Measurements from ENCODE around the gene TCHHL1.
"Not testable (repeated sequence)": the region's sequence is repeated elsewhere in the genome, so short reads cannot be mapped to it uniquely, and the experiment has no call there.

The TCHHL1 gene

DNA sequence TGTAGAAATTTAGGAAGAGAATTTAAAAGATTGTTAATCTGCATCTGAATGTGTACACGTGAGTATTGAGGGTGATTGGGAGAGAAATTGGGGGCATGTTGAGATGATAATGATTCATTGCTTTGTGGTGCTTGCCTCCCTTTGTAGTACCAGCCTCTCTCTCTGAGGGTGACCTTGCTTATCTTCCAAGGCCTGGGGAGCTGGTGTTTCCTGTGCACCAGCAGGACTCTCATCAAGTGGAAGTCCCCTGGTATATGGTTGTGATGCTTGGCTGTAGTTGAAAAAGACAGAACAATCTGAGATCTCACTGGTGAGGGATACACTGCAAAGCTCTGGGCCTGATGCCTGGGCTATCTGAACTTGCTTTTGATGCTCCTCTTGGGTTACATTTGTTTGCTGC lies 4.0 kb downstream of the TCHHL1 start:
- no peak for DNase-seq

DNA sequence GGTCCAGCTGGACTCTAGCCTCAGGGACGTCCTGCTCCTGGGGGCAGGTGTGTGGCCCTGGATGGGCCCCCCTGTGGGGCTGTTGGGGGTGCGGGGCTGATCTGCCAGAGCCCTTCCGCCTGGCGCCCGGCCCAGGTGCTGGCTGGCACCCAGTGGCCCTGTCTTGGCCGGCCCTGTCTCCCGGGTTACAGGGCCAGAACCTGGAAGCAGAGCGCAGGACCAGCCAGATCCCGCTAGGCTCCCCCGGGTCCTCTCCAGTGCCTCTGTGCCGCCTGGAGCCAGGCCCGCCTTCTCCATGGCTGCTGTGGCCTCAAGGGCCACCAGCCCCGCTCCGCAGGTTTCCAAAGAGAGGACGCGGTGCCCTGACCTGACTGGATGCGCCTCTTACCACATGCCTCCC lies 7.8 kb downstream of the TCHHL1 start:
- DNase-seq: not testable (repeated sequence)

DNA sequence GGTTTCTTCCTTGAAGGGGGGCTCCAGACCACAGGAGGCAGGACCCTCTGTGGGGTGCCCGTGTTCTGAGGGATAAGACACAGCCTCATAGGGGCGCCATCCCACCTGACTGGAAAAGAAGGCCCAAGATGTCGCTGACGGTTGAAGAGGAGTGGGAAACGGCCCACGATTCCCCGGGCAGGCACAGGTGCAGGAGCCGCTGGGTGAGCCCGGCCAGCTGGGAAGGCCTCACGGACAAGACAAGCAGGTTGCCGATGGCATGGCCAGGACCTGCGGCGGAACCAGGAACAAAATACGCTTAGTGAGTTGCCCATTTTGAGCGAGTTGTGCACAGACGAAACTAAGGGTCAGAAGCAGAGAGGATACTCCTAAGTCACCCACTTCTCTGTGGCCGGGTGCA lies 8.4 kb downstream of the TCHHL1 start:
- not testable (repeated sequence) for DNase-seq

DNA sequence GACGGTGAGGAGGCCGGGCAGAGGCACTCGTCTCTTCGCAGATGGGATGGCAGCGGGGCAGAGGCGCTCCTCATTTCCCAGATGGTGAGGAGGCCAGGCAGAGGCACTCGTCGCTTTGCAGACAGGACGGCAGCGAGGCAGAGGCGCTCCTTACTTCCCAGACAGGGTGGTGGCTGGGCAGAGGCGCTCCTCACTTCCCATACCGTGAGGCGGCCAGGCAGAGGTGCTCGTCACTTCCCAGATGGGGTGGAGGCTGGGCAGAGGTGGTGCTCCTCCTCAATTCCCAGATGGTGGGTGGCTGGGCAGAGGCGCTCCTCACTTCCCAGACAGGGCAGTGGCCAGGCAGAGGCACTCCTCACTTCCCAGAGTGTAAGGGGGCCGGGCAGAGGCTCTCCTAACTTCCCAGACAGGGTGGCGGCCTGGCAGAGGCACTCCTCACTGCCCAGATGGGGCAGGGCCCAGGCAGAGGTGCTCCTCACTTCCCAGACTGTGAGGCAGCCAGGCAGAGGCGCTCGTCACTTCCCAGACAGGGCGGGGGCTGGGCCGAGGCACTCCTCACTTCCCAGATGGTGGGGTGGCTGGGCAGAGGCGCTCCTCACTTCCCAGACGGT lies 9.9 kb downstream of the TCHHL1 start:
- no peak for DNase-seq

DNA sequence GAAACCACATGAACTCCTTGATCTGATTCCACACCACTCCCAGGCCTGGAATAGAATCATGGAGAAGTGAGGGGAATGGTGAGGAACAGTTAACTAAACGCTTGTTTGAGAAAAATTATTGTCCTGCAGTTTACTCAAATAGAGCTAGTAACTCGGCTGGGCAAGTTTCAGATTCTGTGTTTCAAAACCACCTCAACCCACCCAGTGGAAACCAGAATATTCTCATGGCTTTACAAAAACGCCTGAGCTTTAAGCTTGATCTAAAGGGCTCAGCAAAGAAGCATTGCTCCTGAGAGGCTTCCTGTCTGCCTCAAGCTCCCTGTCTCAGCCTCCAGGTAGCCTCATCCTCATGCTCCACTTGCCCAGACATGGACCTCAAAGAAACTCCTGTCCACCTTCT lies 16.6 kb downstream of the TCHHL1 start:
- no peak for DNase-seq

DNA sequence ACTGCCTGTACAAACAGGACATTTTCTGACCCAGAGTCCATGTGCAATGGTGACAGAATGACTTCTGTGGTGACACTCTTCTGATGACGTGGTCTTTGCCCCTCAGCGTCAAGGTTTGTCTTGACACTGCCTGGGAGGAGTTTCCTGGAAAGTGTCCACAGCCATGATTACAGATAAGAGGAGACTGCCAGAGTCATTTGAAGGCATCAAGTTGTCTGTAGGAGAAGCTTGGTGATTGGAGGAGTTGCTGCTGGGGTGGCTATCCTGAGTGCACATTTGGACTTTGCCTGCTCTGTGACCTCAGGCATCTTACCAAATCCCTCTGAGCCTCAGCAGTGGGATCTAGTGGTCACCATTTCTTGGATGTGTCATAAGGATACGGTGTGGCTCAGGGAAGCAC lies 17.7 kb downstream of the TCHHL1 start:
- DNase-seq: no peak

DNA sequence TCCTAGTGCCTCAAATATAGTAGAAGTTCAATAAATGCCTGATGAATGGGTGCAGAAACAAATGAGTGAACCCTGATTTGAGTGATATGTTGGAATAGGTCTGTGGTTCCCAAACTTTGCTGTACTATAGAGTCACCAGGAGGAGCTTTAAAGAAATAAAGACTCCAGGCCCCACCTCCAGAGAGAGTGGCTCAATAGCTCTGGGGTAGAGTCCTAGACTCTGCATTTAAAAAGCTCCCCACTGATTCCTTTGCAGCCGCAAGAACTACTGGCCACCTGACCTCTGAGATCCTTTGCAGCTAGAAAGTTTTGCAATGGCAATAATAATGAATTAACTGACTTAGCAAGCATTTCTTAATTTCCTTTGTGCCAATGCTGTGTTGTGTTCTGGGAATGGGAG lies 20.9 kb downstream of the TCHHL1 start:
- DNase-seq: no peak

DNA sequence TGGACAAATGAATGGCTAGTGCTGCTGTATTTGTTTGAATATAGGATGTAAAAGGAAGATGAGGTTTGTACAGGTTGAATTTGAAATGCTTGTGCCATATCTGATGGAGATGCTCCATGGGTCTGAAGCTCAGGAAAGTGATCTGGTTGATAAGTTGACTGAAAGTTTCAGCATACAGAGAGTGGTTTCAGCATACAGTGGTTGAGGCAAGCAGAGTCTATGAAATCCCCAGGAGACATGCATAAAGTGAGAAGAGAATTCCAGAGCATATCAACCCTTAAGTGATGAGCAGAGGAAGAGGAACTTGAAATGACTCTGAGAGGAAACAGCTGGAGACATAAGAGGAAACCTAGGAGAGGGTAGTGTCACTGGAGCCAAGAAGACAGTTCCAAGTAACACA lies 21.7 kb downstream of the TCHHL1 start:
- no peak for DNase-seq

DNA sequence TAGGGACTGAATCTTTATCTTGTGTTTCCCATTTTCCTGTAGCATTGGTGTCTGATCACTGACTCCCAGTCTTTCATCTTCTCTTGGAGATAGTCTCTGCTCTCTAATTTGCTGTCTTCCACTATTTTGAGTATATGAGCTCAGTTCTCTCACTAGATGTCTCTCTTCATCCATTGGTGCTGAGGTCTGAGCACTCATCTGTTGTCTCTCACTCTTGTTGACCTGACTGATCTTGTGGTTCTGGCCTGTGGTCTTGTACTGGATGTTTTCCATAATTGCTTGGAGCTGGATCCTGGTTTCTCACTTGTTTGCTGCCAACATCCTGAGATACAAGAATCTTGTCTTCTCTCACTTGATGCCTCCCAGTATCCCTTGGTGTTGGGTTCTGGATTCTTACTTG lies 26.9 kb downstream of the TCHHL1 start:
- DNase-seq: no peak

DNA sequence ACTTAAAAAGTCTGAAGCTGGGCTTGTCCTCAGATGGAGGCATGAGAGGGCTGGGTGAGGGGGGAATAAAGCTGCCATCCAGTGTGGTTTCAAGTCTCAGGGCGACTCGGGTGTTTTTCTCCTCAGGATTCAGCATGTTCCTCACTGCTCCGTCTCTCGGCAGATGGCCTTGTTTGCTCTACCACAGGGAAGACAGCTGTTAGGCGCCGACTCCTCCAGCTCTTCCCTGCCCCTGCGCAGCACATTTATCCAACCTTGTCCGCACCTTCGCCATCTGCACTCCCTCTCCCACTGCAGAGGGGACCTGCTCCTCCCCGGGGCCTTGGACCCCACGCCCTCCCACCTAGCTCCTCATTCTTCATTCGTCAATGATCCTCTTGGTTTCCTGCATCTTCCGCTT lies 35.5 kb downstream of the TCHHL1 start:
- DNase-seq: no peak

DNA sequence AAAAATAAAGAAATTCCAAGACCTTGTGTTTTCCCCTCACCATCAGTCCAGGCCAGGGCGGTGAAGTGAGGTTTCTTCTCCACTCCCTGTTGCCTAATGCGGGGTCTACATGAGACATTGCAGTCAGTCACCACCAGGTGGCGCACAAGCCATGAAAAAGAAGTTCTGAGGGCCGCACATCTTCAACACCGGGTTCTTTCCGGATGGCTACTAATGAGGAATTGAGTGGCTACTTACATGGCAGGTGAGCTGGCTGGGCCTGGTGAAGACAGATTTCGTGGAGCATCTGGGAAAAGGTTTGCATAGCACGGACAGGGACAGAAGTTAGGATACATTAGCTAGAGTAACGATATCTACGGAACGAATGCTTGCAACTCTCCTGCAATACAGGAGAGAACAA lies 36.3 kb downstream of the TCHHL1 start:
- DNase-seq: peak; percentile 90 to 91

DNA sequence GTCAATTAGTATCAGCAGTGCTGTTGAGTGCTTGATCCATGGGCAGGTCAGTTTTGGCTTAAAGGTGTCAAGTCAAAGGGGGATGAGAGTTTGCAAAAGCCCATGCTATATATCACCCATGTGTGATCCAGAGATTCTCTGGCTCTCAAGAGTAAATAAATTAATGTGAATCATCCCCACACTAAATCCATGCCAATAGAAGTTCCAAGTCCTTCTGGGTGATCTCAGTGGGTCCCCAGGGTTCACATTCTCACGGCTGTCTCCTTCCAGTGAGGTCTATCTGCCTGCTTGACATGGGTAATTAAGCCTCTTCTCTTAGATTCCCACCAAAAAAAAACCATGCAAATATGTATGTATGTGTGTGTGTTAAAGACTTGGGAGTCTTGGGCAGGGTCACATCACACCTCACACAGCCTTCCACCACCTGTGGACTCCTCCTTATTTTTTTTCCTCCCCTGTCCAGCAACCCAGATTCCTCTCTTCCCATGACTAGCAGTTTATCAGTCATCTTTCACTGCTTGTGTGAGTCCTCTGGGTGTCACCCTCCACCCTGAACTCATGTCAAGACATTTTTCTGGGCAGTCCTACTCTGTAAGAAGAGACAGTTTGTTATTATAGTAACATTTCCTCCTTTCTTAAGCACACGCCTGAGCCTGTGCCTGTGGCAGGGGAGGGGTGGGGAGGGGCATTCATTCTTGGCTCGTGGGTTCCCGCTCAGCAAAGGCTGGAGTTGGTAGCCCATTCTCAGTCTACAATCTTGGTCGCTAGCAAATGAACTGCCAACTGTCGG lies 37.8 kb downstream of the TCHHL1 start:
- no peak for DNase-seq

DNA sequence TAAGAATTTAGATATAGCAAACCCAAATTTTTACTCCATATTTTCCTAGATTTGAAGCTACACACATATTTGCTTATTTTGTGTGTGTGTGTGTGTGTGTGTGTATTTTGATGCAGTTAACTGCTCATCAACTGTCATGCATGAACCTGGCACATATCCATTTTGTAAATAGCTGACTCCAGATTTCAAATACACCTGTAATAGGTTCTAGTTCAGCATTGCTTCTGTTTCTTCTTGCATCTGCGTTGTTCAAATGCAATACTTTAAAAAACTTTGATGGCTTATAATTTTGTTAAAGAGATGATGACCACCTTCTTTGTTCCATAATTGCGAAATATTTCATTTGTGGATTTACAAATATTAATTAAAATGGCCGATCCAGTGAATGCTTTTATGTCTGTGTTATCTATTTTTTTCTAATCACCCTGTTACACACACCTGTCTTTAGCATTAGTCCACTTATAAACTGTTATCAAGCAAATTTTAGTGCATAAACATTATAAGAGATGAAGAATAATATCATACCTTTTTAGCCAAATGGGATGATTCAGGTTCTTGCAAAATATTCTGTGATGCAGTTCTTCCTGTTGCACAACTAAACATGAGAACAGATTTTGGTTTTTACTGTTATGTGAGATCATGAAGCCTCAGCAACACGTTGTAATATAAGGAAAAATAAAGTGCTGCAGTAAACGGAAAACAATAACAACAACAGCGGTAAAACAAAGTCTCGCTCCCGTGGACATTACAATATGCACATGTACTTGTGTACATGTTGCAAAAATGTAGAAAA lies 39.4 kb downstream of the TCHHL1 start:
- DNase-seq: no peak

DNA sequence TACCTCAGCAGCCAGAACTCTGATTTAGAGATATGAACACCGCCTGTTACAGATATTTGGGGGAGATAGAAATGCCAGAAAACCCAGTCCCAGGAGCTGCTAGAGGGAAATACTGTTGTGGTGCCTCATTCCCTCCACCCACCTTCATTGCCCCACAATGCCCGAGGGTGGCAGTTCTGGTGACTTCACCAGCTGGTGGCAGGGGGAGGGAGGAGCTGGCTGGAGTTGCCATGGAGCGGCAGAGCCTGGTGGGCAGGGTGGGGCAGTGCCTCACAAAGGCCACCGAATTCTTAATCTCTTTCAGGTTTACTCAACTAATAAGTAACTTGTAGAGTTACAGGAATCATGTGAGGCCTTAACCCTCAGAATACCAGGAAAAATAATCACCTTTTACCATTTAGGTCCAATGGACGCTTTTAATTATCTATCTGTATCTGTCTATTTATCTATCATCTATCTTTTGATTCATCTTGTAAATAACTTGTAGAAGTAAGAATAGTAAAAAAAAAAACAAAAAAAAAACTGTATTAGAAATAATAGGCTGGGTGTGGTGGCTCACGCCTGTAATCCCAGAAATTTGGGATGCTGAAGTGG lies 40.4 kb downstream of the TCHHL1 start:
- peak; percentile 64 for DNase-seq

DNA sequence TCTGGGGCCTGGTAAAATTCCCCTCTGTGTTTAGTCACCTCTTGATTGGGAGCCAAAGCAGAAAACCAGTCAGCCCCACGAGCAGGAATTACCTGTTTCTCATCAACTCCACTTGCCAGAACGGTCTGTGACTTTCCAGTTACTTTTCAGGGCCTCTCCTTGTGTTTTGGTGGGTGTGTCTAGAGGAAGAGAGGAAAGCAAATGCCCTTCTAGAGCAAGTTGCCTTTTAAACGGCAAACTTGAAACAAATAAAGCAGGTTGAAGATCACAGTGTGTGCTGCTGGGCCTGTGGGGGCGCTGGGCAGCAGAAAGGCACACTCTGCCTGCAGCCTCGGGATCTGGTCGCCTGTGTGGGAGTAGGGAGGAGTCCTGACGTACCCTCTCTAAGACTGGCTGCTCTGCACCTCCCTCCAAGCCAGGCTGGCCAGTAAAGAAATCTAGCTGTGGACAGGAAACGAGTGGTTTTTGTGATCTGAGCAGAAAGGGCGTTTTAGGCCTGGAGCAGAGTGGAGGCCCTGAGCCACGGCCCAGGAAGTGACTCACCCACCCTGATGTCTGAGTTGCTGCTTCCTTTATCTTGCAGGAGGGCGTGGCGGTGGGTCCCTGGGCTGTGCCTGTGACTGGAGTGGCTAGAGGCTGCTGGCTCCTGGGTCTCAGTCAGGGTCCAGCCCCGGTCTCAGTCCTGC lies 41.0 kb downstream of the TCHHL1 start:
- peak; percentile 86 for DNase-seq

DNA sequence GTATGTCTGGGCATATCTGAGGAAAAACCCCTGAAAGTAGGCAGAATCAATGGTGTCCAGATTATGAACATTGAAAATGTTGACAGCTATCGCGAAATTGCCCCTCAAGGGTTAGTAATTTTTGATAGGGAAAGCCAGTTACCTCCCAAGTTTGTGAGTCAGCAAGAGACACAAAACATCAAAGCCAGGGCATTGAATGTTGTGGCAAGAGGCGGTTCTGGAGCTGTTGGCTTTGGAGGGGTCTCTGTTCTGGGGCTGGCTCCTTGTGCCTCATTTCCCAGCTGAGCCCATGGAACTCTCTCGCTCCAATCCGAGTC lies 41.5 kb downstream of the TCHHL1 start:
- DNase-seq: no peak

DNA sequence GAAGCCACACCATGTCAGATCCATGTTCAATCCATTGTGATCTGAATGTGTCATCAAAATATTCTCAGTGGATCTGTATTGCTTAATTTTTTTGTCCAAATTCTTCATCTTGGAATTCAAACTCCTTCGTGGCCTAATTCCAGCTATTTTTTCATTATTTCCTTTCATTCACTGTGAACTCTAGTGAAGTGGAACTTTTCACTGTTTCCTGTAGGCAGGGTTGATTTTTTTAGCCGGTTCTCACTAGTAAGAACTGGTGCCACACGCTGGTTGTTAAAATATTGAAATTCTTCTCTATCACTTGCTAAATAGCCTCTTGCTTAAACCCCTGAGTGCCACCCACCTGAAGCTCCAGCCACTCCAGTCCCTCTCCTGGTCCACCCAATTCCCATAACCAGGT lies 44.5 kb downstream of the TCHHL1 start:
- no peak for DNase-seq

DNA sequence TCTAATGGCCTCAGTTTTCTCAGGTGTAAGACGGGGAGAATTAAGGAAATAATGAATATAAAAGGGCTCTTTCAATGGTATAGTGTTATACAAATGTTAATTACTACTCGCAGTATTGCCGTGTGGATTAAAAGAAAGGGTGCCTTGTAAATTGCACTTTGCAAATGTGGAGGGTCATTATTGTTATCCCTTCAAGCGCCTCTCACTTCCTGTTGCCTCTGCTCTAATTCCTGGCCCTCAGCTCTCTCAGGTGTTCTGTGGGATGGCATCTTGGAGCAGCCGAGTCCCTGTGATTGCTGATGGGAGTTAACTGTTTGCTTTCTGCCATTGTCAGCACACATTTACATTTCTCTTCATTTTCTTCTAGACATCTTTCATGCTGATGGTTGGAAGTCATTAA lies 45.0 kb downstream of the TCHHL1 start:
- DNase-seq: no peak

DNA sequence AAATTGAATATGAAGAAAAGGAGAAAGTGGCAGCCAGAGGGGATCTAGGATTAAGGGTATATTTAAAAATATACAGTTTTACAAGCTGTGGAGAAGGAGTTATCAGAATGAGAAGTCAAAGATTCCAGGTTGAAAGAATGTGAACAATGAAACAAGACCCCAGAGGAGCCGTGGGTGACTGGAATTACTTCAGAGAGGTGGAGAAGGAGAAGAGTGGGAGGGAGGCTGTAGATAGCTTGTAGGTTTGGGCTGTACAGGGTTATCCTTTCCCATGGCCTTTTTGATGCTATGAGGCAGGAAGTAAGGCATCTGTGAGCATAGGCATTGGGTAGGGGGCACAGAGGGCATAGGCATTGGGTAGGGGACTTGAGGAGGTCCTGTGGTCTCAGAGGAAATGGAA lies 46.8 kb downstream of the TCHHL1 start:
- no peak for DNase-seq

DNA sequence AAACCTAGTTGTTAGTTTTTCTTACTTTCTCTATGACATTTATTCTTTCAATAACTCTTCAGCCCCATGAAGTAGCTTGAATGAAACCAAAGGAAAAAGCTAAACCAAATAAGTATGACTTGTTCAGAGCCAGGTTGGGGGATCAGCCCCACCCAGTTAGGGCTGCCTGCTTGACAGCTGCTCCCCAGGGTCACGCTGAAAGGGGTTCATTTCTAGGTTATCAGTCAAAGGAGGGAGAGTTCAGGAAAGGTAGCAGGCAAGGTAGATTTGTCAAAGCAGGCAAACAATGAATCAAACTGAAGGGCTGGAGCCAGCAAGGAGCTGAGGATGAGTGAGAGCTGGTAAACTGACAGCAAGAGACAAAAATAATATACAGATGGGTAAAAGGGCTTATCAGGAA lies 49.0 kb downstream of the TCHHL1 start:
- DNase-seq: no peak

DNA sequence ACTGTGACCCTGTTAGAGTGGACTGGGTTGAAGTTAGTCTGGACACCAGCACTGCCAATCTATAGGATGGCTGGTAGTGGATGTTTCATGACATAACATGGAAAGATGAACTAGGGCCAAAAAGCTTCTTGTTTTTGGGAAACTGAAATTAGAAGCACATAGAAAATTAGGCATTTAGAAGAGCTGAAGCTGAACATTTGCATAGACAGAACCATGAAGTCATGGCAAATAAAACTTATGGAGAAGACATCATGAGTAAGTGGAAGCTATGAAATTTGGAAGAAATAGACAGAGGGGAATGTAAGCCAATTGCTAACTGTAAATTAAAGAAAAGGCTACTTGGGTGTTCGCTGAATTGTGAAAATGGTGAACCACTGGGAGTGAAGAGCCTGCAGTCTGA lies 49.4 kb downstream of the TCHHL1 start:
- no peak for DNase-seq

DNA sequence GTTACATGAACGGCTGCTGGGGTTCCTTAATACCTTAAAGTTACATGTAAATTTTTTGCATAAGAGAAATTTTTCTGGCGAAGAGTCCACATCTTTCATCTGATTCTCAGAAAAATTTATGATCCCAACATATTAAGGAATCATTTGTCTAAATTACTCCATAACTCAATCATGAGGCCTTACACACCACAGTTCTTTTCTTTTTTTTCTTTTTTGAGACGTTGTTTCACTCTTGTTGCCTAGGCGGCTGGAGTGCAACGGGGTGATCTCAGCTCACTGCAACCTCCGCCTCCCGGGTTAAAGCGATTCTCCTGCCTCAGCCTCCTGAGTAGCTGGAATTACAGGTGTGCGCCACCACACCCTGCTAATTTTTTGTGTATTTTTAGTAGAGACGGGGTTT lies 50.0 kb downstream of the TCHHL1 start:
- DNase-seq: no peak
